Measurements from ENCODE around the gene TNFRSF14. TPM values are rescaled to one million over a fixed set of nuclear protein-coding genes. Genes with fewer than 3 reads are reported as not detected.

The TNFRSF14 gene
- total and polyA plus RNA-seq, 2 experiments from 2014 or later: not detected

DNA sequence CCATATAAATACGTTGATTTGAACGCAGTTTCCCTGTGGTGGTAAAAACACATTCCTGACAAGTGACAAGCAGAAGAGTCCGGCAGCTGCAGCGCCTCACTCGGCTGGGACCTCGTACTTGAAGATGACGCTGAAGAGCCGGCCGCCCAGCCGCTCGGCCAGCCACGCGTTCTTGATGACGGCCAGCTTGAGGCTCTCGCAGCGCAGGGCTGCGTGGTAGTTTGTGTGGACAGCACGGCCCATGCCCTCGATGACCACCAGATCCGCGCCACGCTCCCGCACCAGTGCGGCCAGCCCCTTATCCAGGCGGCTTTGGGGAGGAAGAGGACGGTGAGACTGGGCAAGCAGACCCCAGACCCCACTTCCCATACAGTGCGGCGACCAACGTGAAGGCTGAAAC is 47.4 kb upstream of the TNFRSF14 start:
- no peak for DNase-seq (ENCODE audit: low spot score)
- Histone ChIP-seq H3F3A (replicated peaks; ENCODE audit: low read depth) (no peaks in the 10 kb centered on the region), H4K20me1 (replicated peaks; ENCODE audit: insufficient read depth) (no peaks in the 10 kb centered on the region; the same call in 1 of the 2 replicates), H3K27ac (ENCODE audit: low read depth) (no peak overlapping the region), H3K9me2 (ENCODE audit: insufficient read depth) (no peaks in the 10 kb centered on the region), H2AFZ (no peak overlapping the region), H3K4me2 (no peak overlapping the region), H3K79me2 (replicated peaks; ENCODE audit: insufficient read depth) (no peaks in the 10 kb centered on the region), H3K27me3 (ENCODE audit: insufficient read depth) (no peaks in the 10 kb centered on the region), H3K4me1 (ENCODE audit: insufficient read depth) (no peaks in the 10 kb centered on the region), H3K36me3 (ENCODE audit: insufficient read depth) (no peaks in the 10 kb centered on the region; the same call in 1 of the 2 replicates), H3K4me3 (no peak overlapping the region)
- Mint-ChIP-seq H3K4me3 (no peak overlapping the region), H3K4me1 (no peaks in the 10 kb centered on the region), H3K27me3 (ENCODE audit: insufficient read depth, low read depth, poor library complexity) (peaks cover 2% of the 10 kb centered on the region), H3K9me3 (no peaks in the 10 kb centered on the region), H3K36me3 (ENCODE audit: low read depth) (peaks cover 18% of the 10 kb centered on the region), H3K27ac (no peak overlapping the region)
- TF ChIP-seq EZH2 (IDR thresholded peaks at IDR 0.05; ENCODE audit: low read depth, unreplicated experiment) (no peak), POLR2AphosphoS5 (IDR thresholded peaks at IDR 0.05; ENCODE audit: low read depth) (no peak), JUNB (IDR thresholded peaks at IDR 0.05; ENCODE audit: unreplicated experiment) (no peak), EZH2phosphoT487 (IDR thresholded peaks at IDR 0.05; ENCODE audit: unreplicated experiment) (no peak), ZNF114 (CRISPR knock-in tag; IDR thresholded peaks at IDR 0.05) (no peak), STAT1 (IDR thresholded peaks at IDR 0.05; ENCODE audit: unreplicated experiment) (no peak), CREB1 (CRISPR knock-in tag; IDR thresholded peaks at IDR 0.05; ENCODE audit: low read depth) (no peak), ZNF331 (CRISPR knock-in tag; IDR thresholded peaks at IDR 0.05; ENCODE audit: low read depth) (no peak), NANOG (IDR thresholded peaks at IDR 0.05; ENCODE audit: borderline replicate concordance) (no peak)
- TF ChIP-seq, protein P1, sequence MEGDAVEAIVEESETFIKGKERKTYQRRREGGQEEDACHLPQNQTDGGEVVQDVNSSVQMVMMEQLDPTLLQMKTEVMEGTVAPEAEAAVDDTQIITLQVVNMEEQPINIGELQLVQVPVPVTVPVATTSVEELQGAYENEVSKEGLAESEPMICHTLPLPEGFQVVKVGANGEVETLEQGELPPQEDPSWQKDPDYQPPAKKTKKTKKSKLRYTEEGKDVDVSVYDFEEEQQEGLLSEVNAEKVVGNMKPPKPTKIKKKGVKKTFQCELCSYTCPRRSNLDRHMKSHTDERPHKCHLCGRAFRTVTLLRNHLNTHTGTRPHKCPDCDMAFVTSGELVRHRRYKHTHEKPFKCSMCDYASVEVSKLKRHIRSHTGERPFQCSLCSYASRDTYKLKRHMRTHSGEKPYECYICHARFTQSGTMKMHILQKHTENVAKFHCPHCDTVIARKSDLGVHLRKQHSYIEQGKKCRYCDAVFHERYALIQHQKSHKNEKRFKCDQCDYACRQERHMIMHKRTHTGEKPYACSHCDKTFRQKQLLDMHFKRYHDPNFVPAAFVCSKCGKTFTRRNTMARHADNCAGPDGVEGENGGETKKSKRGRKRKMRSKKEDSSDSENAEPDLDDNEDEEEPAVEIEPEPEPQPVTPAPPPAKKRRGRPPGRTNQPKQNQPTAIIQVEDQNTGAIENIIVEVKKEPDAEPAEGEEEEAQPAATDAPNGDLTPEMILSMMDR (conservative IDR thresholded peaks at IDR 0.05; ENCODE audit: low read depth in 2 of 2): no peak
- TF ChIP-seq, protein P2, sequence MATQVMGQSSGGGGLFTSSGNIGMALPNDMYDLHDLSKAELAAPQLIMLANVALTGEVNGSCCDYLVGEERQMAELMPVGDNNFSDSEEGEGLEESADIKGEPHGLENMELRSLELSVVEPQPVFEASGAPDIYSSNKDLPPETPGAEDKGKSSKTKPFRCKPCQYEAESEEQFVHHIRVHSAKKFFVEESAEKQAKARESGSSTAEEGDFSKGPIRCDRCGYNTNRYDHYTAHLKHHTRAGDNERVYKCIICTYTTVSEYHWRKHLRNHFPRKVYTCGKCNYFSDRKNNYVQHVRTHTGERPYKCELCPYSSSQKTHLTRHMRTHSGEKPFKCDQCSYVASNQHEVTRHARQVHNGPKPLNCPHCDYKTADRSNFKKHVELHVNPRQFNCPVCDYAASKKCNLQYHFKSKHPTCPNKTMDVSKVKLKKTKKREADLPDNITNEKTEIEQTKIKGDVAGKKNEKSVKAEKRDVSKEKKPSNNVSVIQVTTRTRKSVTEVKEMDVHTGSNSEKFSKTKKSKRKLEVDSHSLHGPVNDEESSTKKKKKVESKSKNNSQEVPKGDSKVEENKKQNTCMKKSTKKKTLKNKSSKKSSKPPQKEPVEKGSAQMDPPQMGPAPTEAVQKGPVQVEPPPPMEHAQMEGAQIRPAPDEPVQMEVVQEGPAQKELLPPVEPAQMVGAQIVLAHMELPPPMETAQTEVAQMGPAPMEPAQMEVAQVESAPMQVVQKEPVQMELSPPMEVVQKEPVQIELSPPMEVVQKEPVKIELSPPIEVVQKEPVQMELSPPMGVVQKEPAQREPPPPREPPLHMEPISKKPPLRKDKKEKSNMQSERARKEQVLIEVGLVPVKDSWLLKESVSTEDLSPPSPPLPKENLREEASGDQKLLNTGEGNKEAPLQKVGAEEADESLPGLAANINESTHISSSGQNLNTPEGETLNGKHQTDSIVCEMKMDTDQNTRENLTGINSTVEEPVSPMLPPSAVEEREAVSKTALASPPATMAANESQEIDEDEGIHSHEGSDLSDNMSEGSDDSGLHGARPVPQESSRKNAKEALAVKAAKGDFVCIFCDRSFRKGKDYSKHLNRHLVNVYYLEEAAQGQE (IDR thresholded peaks at IDR 0.05; ENCODE audit: unreplicated experiment): no peak
- TF ChIP-seq, protein P3, sequence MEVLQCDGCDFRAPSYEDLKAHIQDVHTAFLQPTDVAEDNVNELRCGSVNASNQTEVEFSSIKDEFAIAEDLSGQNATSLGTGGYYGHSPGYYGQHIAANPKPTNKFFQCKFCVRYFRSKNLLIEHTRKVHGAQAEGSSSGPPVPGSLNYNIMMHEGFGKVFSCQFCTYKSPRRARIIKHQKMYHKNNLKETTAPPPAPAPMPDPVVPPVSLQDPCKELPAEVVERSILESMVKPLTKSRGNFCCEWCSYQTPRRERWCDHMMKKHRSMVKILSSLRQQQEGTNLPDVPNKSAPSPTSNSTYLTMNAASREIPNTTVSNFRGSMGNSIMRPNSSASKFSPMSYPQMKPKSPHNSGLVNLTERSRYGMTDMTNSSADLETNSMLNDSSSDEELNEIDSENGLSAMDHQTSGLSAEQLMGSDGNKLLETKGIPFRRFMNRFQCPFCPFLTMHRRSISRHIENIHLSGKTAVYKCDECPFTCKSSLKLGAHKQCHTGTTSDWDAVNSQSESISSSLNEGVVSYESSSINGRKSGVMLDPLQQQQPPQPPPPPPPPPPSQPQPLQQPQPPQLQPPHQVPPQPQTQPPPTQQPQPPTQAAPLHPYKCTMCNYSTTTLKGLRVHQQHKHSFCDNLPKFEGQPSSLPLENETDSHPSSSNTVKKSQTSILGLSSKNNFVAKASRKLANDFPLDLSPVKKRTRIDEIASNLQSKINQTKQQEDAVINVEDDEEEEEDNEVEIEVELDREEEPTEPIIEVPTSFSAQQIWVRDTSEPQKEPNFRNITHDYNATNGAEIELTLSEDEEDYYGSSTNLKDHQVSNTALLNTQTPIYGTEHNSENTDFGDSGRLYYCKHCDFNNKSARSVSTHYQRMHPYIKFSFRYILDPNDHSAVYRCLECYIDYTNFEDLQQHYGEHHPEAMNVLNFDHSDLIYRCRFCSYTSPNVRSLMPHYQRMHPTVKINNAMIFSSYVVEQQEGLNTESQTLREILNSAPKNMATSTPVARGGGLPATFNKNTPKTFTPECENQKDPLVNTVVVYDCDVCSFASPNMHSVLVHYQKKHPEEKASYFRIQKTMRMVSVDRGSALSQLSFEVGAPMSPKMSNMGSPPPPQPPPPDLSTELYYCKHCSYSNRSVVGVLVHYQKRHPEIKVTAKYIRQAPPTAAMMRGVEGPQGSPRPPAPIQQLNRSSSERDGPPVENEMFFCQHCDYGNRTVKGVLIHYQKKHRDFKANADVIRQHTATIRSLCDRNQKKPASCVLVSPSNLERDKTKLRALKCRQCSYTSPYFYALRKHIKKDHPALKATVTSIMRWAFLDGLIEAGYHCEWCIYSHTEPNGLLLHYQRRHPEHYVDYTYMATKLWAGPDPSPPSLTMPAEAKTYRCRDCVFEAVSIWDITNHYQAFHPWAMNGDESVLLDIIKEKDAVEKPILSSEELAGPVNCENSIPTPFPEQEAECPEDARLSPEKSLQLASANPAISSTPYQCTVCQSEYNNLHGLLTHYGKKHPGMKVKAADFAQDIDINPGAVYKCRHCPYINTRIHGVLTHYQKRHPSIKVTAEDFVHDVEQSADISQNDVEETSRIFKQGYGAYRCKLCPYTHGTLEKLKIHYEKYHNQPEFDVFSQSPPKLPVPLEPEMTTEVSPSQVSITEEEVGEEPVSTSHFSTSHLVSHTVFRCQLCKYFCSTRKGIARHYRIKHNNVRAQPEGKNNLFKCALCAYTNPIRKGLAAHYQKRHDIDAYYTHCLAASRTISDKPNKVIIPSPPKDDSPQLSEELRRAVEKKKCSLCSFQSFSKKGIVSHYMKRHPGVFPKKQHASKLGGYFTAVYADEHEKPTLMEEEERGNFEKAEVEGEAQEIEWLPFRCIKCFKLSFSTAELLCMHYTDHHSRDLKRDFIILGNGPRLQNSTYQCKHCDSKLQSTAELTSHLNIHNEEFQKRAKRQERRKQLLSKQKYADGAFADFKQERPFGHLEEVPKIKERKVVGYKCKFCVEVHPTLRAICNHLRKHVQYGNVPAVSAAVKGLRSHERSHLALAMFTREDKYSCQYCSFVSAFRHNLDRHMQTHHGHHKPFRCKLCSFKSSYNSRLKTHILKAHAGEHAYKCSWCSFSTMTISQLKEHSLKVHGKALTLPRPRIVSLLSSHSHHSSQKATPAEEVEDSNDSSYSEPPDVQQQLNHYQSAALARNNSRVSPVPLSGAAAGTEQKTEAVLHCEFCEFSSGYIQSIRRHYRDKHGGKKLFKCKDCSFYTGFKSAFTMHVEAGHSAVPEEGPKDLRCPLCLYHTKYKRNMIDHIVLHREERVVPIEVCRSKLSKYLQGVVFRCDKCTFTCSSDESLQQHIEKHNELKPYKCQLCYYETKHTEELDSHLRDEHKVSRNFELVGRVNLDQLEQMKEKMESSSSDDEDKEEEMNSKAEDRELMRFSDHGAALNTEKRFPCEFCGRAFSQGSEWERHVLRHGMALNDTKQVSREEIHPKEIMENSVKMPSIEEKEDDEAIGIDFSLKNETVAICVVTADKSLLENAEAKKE (CRISPR knock-in tag; IDR thresholded peaks at IDR 0.05): no peak
- TF ChIP-seq, protein P4, sequence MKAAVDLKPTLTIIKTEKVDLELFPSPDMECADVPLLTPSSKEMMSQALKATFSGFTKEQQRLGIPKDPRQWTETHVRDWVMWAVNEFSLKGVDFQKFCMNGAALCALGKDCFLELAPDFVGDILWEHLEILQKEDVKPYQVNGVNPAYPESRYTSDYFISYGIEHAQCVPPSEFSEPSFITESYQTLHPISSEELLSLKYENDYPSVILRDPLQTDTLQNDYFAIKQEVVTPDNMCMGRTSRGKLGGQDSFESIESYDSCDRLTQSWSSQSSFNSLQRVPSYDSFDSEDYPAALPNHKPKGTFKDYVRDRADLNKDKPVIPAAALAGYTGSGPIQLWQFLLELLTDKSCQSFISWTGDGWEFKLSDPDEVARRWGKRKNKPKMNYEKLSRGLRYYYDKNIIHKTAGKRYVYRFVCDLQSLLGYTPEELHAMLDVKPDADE (IDR thresholded peaks at IDR 0.05): no peak
- ATAC-seq: no peak
